Measurements from ENCODE around the gene ATP11B. TPM values are rescaled to one million over a fixed set of nuclear protein-coding genes. Genes with fewer than 3 reads are reported as not detected.

Gene ATP11B
- total and polyA plus RNA-seq, 3 donors from 2014 or later = 65.8 to 138 (median 114) TPM

- no peaks in the 10 kb centered on the region for H3K36me3 ChIP-seq (ENCODE audit: low read depth, missing control alignments)
- H3K4me1 ChIP-seq = peaks cover 5% of the 10 kb centered on the region
- TF ChIP-seq CTCF (IDR thresholded peaks at IDR 0.05) (no peak), POLR2A (IDR thresholded peaks at IDR 0.05) (no peak)
- intact Hi-C loops (cut with DNase I; ENCODE audit: low total_unique reads) = no loop called here
- no peaks in the 10 kb centered on the region for H3K27me3 ChIP-seq
- H3K4me3 ChIP-seq = no peak overlapping the region
- no peaks in the 10 kb centered on the region for H3K9me3 ChIP-seq
- no peak for DNase-seq
- H3K27ac ChIP-seq = no peak overlapping the region
- 93 to 100% methylated on average over 1 of the region's 1 CpG for WGBS, 2 donors
These were observed 17.9 kb downstream of the ATP11B start for GRCh38 chr3:182811269-182811596.

- WGBS, 2 donors = 45 to 58% methylated on average over 1 of the region's 1 CpG
- Histone ChIP-seq H3K27me3 (no peaks in the 10 kb centered on the region), H3K27ac (no peak overlapping the region), H3K36me3 (ENCODE audit: low read depth, missing control alignments) (no peaks in the 10 kb centered on the region), H3K4me3 (no peak overlapping the region), H3K4me1 (peaks cover 8% of the 10 kb centered on the region), H3K9me3 (no peaks in the 10 kb centered on the region)
- TF ChIP-seq POLR2A (IDR thresholded peaks at IDR 0.05) (no peak), CTCF (IDR thresholded peaks at IDR 0.05) (no peak)
- DNase-seq = no peak
- intact Hi-C loops (cut with DNase I; ENCODE audit: low total_unique reads) = no loop called here
These were observed 18.8 kb downstream of the ATP11B start for GRCh38 chr3:182812123-182812522.

- H3K36me3 ChIP-seq (ENCODE audit: low read depth, missing control alignments) = no peaks in the 10 kb centered on the region
- H3K27me3 ChIP-seq = no peaks in the 10 kb centered on the region
- no peak for DNase-seq
- H3K4me1 ChIP-seq = peaks cover 8% of the 10 kb centered on the region
- no peak overlapping the region for H3K27ac ChIP-seq
- H3K9me3 ChIP-seq = no peaks in the 10 kb centered on the region
- H3K4me3 ChIP-seq = no peak overlapping the region
- 84 to 88% methylated on average over 4 of the region's 4 CpGs for WGBS, 2 donors
- intact Hi-C loops (cut with DNase I; ENCODE audit: low total_unique reads) = no loop called here
- TF ChIP-seq POLR2A (IDR thresholded peaks at IDR 0.05) = no peak
- no peak for TF ChIP-seq CTCF (IDR thresholded peaks at IDR 0.05)
These were observed 21.2 kb downstream of the ATP11B start for GRCh38 chr3:182814419-182815062.

GRCh38 chr3:182816181-182816580, 22.9 kb downstream of the ATP11B start:
- Histone ChIP-seq H3K27me3 (no peaks in the 10 kb centered on the region), H3K36me3 (ENCODE audit: low read depth, missing control alignments) (no peaks in the 10 kb centered on the region), H3K4me1 (peaks cover 8% of the 10 kb centered on the region), H3K4me3 (no peak overlapping the region), H3K9me3 (no peaks in the 10 kb centered on the region), H3K27ac (no peak overlapping the region)
- intact Hi-C loops (cut with DNase I; ENCODE audit: low total_unique reads) = no loop called here
- 33 to 38% methylated on average over 1 of the region's 1 CpG for WGBS, 2 donors
- no peak for DNase-seq
- TF ChIP-seq CTCF (IDR thresholded peaks at IDR 0.05) = no peak
- no peak for TF ChIP-seq POLR2A (IDR thresholded peaks at IDR 0.05)

- Histone ChIP-seq H3K4me1 (peaks cover 8% of the 10 kb centered on the region), H3K4me3 (no peak overlapping the region), H3K27me3 (no peaks in the 10 kb centered on the region), H3K9me3 (no peaks in the 10 kb centered on the region), H3K27ac (no peak overlapping the region), H3K36me3 (ENCODE audit: low read depth, missing control alignments) (no peaks in the 10 kb centered on the region)
- no peak for DNase-seq
- TF ChIP-seq POLR2A (IDR thresholded peaks at IDR 0.05) (no peak), CTCF (IDR thresholded peaks at IDR 0.05) (no peak)
- intact Hi-C loops (cut with DNase I; ENCODE audit: low total_unique reads) = no loop called here
- WGBS, 2 donors = 69 to 74% methylated on average over 4 of the region's 4 CpGs
These were observed 25.1 kb downstream of the ATP11B start for GRCh38 chr3:182818296-182818978.
